Panc1 (cell line): ENCODE results near the gene DTHD1. TPM values are rescaled to one million over a fixed set of nuclear protein-coding genes. Genes with fewer than 3 reads are reported as not detected.

ENCODE experiments used
- ATAC-seq: fragments of 200-7000 bp; cut with Tn5 transposase; 2 replicates; pipeline ENCODE4 v1.9.1; 2020; ENCODE audit warnings: mild to moderate bottlenecking, moderate library complexity
- BruUV-seq: library from RNA; stranded (reverse); fragments of 400-500 nt; replicated peaks from 2 replicates; lab custom pipeline; 2021; lab: Mats Ljungman, UMichigan
- CTCF ChIA-PET: fragments of 300-600 bp; sonication (Branson Sonifier 250); formaldehyde crosslinking; loops from one replicate; lab custom pipeline; 2022; ENCODE audit warnings: antibody characterized with exemption; lab: Charles Lee
- POLR2A ChIA-PET: fragments of 300-600 bp; sonication (Branson Sonifier 250); formaldehyde crosslinking; loops from one replicate; lab custom pipeline; 2022; ENCODE audit warnings: antibody characterized with exemption; lab: Charles Lee
- DNase-seq: peaks from one replicate; pipeline ENCODE4 v3.0.0-alpha.2; 2010; ENCODE audit warnings: low read depth, low spot score
- H3K27ac ChIP-seq: 2 replicates; pipeline ENCODE4 v1.5.1; 2011; ENCODE audit warnings: mild to moderate bottlenecking, low read length, inconsistent platforms
- H3K27me3 ChIP-seq: fragments of 200-500 bp; sonication (Bioruptor generic); 2 replicates; pipeline ENCODE4 v1.6.0; 2014; ENCODE audit warnings: low read length, inconsistent platforms; ENCODE audit not compliant: control insufficient read depth, insufficient read depth
- H3K36me3 ChIP-seq: fragments of 200-500 bp; sonication (Bioruptor generic); 2 replicates; pipeline ENCODE4 v1.5.1; 2014; ENCODE audit warnings: inconsistent platforms, mild to moderate bottlenecking, low read length, moderate library complexity; ENCODE audit not compliant: control insufficient read depth, insufficient read depth
- H3K4me1 ChIP-seq: 2 replicates; pipeline ENCODE4 v1.5.1; 2011; ENCODE audit warnings: inconsistent platforms, mild to moderate bottlenecking, low read length, moderate library complexity; ENCODE audit not compliant: control insufficient read depth, insufficient read depth
- H3K4me3 ChIP-seq, 2 experiments: 2 replicates each; pipeline ENCODE4 v1.5.1; 2011 to 2012; ENCODE audit warnings: low read depth in 2 of 2, low read length in 2 of 2, mild to moderate bottlenecking in 2 of 2, inconsistent platforms in 1 of 2, moderate library complexity in 1 of 2
- H3K9me3 ChIP-seq: fragments of 200-500 bp; sonication (Bioruptor generic); 2 replicates; pipeline ENCODE4 v1.5.1; 2014; ENCODE audit warnings: low read depth, mild to moderate bottlenecking, inconsistent platforms, low read length, moderate library complexity; ENCODE audit not compliant: control insufficient read depth, insufficient read depth
- CTCF ChIP-seq: fragments of 450-650 bp; IDR thresholded peaks from 2 replicates; pipeline ENCODE4 v1.5.1; 2017; ENCODE audit warnings: mild to moderate bottlenecking
- POLR2AphosphoS5 ChIP-seq: IDR thresholded peaks from 2 replicates; pipeline ENCODE4 v1.6.1; 2012; ENCODE audit warnings: mild to moderate bottlenecking, low read depth, low read length, moderate library complexity
- REST ChIP-seq, 2 experiments: IDR thresholded peaks; 2 replicates each; pipeline ENCODE4 v1.6.1; 2011 to 2012; ENCODE audit warnings: low read depth in 2 of 2, control low read depth in 1 of 2, low read length in 1 of 2, mild to moderate bottlenecking in 1 of 2, moderate library complexity in 1 of 2; ENCODE audit not compliant: insufficient read depth in 1 of 2
- SIN3A ChIP-seq: IDR thresholded peaks from 2 replicates; pipeline ENCODE4 v1.6.1; 2012; ENCODE audit warnings: low read depth, mild to moderate bottlenecking, low read length, moderate library complexity, borderline replicate concordance; ENCODE audit not compliant: insufficient read depth
- TCF7L2 ChIP-seq: IDR thresholded peaks from 2 replicates; pipeline ENCODE4 v1.6.1; 2011; ENCODE audit warnings: mild to moderate bottlenecking, low read depth, low read length, inconsistent platforms
- in situ Hi-C: cut with HindIII; loops from 2 replicates; pipeline ENCODE4 v1.10.0; 2016; ENCODE audit warnings: low sequenced_read_pairs, low pct_unique_long_range_greater_than_20kb
- intact Hi-C: fragments of 100-400 bp; cut with micrococcal nuclease; formaldehyde crosslinking; loops from one replicate; pipeline ENCODE4 v1.10.0; 2022; ENCODE audit not compliant: unreplicated experiment
- total RNA-seq: library from RNA; stranded (reverse); gene quantifications from one replicate; pipeline ENCODE4 v1.2.1, GENCODE V29; 2021; ENCODE audit not compliant: unreplicated experiment

The DTHD1 gene
- total RNA-seq, 1 experiment from 2014 or later, result not detected

- POLR2A ChIA-PET, result no interaction called here
- Histone ChIP-seq H3K9me3 (no peaks in the 10 kb centered on the region), H3K36me3 (no peaks in the 10 kb centered on the region), H3K4me1 (no peaks in the 10 kb centered on the region), H3K27me3 (no peaks in the 10 kb centered on the region), H3K4me3 (no peak overlapping the region), H3K27ac (no peak overlapping the region)
- in situ Hi-C loops, result no loop called here
- intact Hi-C loops, result no loop called here
- DNase-seq (no peak), ATAC-seq (no peak)
- TF ChIP-seq SIN3A, result no peak
- no peak for TF ChIP-seq REST (IDR thresholded peaks at IDR 0.05; ENCODE audit: insufficient read depth in 1 of 2, low read depth in 2 of 2, low read length in 1 of 2)
- no peak for TF ChIP-seq CTCF
- no peak for TF ChIP-seq TCF7L2
- TF ChIP-seq POLR2AphosphoS5, result no peak
- BruUV-seq, result no TSS peak
- CTCF ChIA-PET, result no interaction called here
Measured at GRCh38 chr4:36255577-36255976, 25.8 kb upstream of the DTHD1 start.

GRCh38 chr4:36256398-36256891, 25.0 kb upstream of the DTHD1 start:
- no peak for DNase-seq
- BruUV-seq, result no TSS peak
- in situ Hi-C loops, result no loop called here
- H3K27me3 ChIP-seq, result no peaks in the 10 kb centered on the region
- POLR2A ChIA-PET, result no interaction called here
- H3K4me1 ChIP-seq, result no peaks in the 10 kb centered on the region
- H3K36me3 ChIP-seq, result no peaks in the 10 kb centered on the region
- TF ChIP-seq REST (IDR thresholded peaks at IDR 0.05; ENCODE audit: insufficient read depth in 1 of 2, low read depth in 2 of 2, low read length in 1 of 2), result no peak
- no peak for TF ChIP-seq CTCF
- no peak for TF ChIP-seq TCF7L2
- no peak for TF ChIP-seq SIN3A
- TF ChIP-seq POLR2AphosphoS5, result no peak
- H3K9me3 ChIP-seq, result no peaks in the 10 kb centered on the region
- no peak for ATAC-seq
- H3K4me3 ChIP-seq, result no peak overlapping the region
- intact Hi-C loops, result no loop called here
- CTCF ChIA-PET, result no interaction called here
- H3K27ac ChIP-seq, result no peak overlapping the region
